H1 (cell line): ENCODE data around the gene WDR33. TPM values are rescaled to one million over a fixed set of nuclear protein-coding genes. Genes with fewer than 3 reads are reported as not detected.

ENCODE experiments used
- BCL11A ChIP-seq, 2 experiments: IDR thresholded peaks; one replicate each; pipeline ENCODE4 v1.6.1; 2011; ENCODE audit warnings: low read depth in 2 of 2, low read length in 2 of 2, mild to moderate bottlenecking in 2 of 2
- CBX5 ChIP-seq: fragments of 300-800, 300-1000 bp; sonication (generic); IDR thresholded peaks from 2 replicates; pipeline ENCODE4 v1.7.1; 2016; ENCODE audit warnings: antibody characterized with exemption, low read length, low read depth
- PHF8 ChIP-seq: fragments of 200-600 bp; sonication (generic); conservative IDR thresholded peaks from 2 replicates; pipeline ENCODE4 v1.7.1; 2012; ENCODE audit warnings: low read depth, mild to moderate bottlenecking, inconsistent platforms, low read length, moderate library complexity
- SIX5 ChIP-seq: IDR thresholded peaks from 2 replicates; pipeline ENCODE4 v1.6.1; 2011; ENCODE audit warnings: mild to moderate bottlenecking, low read depth, low read length
- TCF12 ChIP-seq: IDR thresholded peaks from 2 replicates; pipeline ENCODE4 v1.6.1; 2011; ENCODE audit warnings: low read depth, mild to moderate bottlenecking, low read length
- polyA plus RNA-seq, 7 experiments: library from polyadenylated mRNA; depleted of rRNA in 3 of 7; stranded (reverse) in 5 of 7; unstranded in 2 of 7; fragments of >200 nt in 5 of 7; fragments of 200-250 nt in 2 of 7; gene quantifications; 1 replicate in 5 of 7; 2 replicates in 1 of 7; 4 replicates in 1 of 7; pipeline versions ENCODE4 v1.2.1 to v1.2.3, GENCODE V29; 2011 to 2013; ENCODE audit warnings: missing spikeins in 2 of 7, mixed read lengths in 2 of 7
- total RNA-seq: library from RNA; stranded (reverse); fragmentation: NEBNext Ultra II Directional; extraction: Animal tissue kit (Norgen Biotek cat#: 25700); gene quantifications from 2 replicates; pipeline ENCODE4 v1.2.1, GENCODE V29; 2021

Gene WDR33
- total and polyA plus RNA-seq, 2 of the 8 experiments (the other 6 are each of a cell fraction or from before 2014, with no cell fraction given) = 18.1 to 82.7 TPM

- TF ChIP-seq PHF8 (no peak), BCL11A (IDR thresholded peaks at IDR 0.05; ENCODE audit: low read depth in 2 of 2, low read length in 2 of 2) (no peak), TCF12 (no peak), SIX5 (no peak), CBX5 (no peak)
Measured at GRCh38 chr2:127721978-127722355, 89.0 kb downstream of the WDR33 start (continued).
